GM12873 (cell line): ENCODE data around the gene CACNA1D.
A peak's percentile ranks its signal among the peaks of the same experiment; 100 is the strongest.

ENCODE experiments used
- TF ChIP-seq, protein P1 (sequence below): IDR thresholded peaks from 2 replicates; pipeline ENCODE4 v1.5.1; 2012; ENCODE audit warnings: low read depth, mild to moderate bottlenecking, moderate library complexity, low read length, control low read depth; ENCODE audit not compliant: insufficient read depth; ENCODE audit errors: missing control alignments

The CACNA1D gene

DNA sequence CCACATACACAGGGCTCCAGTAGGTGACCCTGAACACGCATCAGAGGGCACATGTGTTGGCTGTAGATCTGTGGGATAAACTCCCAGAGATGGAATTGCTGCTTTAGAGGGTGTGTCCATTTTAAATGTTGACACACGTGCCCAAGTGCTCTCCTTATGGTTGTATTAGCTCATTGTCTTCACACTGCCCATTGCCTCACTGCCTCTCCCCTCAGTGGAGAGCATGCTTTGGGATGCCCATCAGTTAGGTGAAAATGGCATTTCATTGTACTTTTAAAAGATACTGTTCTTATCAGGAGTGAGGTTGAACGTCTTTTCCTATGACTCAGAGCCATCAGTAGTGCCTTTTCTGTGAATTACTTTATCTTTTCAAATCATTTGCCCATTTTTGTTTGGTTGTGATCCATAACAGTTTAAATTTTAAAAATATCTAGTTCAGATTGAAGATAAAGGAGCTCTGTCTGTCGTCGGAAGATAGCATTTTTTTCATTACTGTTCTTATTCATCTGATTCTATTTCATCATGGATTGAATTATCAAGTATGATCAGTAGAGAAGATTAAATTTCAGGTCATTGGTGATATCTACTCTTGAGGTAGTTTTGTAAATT, 231.1 kb downstream of the CACNA1D start:
- TF ChIP-seq, protein P1, sequence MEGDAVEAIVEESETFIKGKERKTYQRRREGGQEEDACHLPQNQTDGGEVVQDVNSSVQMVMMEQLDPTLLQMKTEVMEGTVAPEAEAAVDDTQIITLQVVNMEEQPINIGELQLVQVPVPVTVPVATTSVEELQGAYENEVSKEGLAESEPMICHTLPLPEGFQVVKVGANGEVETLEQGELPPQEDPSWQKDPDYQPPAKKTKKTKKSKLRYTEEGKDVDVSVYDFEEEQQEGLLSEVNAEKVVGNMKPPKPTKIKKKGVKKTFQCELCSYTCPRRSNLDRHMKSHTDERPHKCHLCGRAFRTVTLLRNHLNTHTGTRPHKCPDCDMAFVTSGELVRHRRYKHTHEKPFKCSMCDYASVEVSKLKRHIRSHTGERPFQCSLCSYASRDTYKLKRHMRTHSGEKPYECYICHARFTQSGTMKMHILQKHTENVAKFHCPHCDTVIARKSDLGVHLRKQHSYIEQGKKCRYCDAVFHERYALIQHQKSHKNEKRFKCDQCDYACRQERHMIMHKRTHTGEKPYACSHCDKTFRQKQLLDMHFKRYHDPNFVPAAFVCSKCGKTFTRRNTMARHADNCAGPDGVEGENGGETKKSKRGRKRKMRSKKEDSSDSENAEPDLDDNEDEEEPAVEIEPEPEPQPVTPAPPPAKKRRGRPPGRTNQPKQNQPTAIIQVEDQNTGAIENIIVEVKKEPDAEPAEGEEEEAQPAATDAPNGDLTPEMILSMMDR = no peak

DNA sequence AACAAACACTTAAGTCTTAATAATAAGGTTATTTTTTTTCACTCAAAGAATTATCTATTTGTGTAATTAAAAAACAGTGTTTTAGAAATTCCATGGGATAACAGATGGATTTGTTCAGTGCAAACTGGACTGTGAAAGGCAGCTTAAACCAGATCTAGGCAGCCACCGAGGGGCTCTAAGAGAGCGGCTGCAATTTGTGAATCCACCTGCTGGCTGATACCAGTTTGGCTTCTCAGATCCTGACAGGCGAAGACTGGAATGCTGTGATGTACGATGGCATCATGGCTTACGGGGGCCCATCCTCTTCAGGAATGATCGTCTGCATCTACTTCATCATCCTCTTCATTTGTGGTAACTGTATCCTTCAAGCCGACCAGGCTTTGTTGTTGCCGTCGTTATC, 232.2 kb downstream of the CACNA1D start:
- TF ChIP-seq, protein P1 = no peak

DNA sequence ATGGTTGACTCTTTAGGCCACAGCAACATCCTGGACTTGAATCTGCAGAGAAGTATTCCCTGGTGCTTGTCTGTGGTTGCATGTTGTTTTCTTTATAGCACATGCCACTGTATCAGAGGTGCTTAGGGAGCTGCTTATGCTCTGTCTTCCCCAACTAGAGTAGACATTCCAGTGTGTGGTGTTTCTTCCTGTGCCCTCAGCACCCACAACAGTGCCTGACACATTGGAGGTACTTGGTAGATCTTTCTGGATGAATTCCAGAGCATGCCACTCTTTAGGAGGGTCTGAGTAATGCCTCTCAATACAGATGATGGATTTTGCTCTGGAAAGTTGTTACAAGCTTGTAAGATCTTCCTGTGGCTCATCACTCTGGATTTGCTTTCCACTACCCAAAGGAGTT, 234.2 kb downstream of the CACNA1D start:
- TF ChIP-seq, protein P1 = no peak

DNA sequence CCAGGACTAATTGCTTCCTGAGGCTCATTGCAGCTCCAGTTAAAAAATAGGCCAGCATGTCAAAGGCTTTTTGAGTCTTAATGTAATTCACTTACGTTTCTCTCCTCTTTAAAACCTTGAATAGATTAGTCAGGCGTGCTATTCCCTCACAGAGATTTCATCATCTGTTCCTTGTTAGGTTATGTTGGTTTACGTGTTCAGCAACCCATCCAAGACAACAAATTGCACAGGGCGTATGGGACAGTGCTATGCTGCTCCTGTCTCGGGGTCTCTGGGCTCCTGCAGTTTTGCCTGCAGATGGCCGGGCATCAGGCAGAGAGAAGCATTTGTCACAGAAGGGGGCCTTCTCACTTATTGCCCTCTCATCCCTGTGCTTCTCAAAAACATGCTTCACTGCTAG, 234.7 kb downstream of the CACNA1D start:
- TF ChIP-seq, protein P1 = no peak

DNA sequence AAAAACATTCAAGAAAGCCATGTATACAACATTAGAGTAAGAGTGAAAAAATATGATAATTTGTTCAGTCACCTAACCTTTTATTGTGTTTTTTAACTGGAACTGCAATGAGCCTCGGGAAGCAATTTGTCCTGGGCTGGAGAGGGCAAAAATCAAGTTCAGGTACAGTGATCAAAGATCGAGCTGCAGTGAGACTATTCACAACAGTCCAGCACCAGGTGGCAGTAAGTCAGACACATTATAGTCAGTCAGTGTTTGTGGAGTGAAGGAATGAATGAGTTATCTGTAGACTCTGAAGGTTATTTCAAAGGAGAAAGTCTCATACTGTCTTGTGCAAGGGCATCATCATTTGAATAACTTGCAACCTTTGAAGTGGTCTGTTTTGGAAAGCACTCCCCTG, 235.2 kb downstream of the CACNA1D start:
- TF ChIP-seq, protein P1 = peak; percentile 43

DNA sequence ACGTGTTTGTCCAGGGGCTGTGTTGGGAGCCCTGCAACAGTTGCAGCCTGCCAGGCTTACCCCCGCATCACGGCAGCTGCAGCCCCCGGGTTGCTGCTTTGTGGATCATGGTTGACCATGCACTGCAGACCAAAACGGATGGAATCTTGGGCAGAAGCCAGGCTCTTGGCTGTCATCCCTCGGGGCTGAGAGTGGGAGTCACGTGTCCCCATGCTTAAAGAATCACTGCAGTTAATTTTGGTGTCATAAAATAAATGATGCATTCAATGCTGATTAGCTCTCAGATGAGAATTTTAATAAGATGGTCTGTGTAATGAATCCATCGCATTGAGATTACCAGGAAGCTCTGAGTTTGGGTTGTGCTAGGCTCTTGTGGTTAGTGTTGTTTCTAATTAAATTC, 236.2 kb downstream of the CACNA1D start:
- TF ChIP-seq, protein P1 = no peak

DNA sequence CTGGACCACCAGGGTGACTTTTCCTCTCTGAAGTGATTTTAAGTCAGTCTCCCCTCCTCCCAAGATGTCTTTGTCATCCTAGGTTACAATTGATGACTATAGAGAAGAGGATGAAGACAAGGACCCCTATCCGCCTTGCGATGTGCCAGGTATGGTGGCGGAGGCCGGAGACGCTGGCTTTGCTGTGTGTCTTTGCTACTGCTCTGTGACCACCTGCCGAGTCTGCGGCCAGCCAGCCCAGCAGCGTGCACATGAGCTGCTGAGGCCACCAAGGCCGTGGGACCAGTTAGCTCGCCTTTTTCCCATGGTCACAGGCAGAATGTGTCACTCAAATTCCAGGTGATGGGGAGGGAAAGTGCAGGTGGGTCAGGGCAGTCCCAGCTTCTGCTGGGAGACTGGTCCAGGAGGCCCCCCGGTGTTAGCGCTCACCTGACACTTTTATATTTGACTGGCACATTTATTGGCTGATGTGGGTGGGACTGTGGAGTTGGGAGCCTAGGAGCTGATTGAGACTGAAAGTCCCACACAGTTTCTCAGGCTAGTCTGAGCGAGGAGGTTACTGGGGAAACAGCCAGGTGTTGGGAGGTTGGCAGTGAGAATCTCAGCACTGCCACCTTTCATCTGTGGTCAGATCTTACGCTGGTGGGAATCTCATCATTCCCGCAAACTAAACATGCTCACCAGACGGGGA, 237.7 kb downstream of the CACNA1D start:
- TF ChIP-seq, protein P1 = no peak
